Cardiac fibroblast (primary cell): ENCODE measurements around the gene PACRG.

Source experiments
- DNase-seq, 2 donors: peaks; one replicate each; pipeline versions ENCODE4 v3.0.0 to v3.0.0-alpha.2; 2010; ENCODE audit warnings: low read depth in 2 of 2
- H3K4me3 ChIP-seq, 2 donors: replicated peaks in 1 of 2; 1 replicate in 1 of 2; 2 replicates in 1 of 2; pipeline ENCODE4 v1.5.1; 2011; ENCODE audit warnings: low read depth in 2 of 2, low read length in 2 of 2, mild to moderate bottlenecking in 2 of 2, moderate library complexity in 1 of 2
- CTCF ChIP-seq: IDR thresholded peaks from one replicate; pipeline ENCODE4 v1.5.1; 2011; ENCODE audit warnings: low read depth, mild to moderate bottlenecking, low read length, inconsistent platforms

The PACRG gene

GRCh38 chr6:163308629-163309440 lies 581.1 kb downstream of the PACRG start:
- no peak for TF ChIP-seq CTCF
- H3K4me3 ChIP-seq, result no peak overlapping the region
- no peak for DNase-seq

- no peak for TF ChIP-seq CTCF
- peak in 1 of 2 donors; percentile 43 for DNase-seq
- no peak overlapping the region for H3K4me3 ChIP-seq
Observed at GRCh38 chr6:163309491-163310026, 581.8 kb downstream of the PACRG start.

GRCh38 chr6:163310096-163310972 lies 582.6 kb downstream of the PACRG start:
- no peak overlapping the region for H3K4me3 ChIP-seq
- no peak for TF ChIP-seq CTCF
- DNase-seq, result no peak

GRCh38 chr6:163310973-163311383 lies 583.2 kb downstream of the PACRG start:
- no peak for TF ChIP-seq CTCF
- H3K4me3 ChIP-seq, result no peak overlapping the region
- DNase-seq, result no peak

- no peak overlapping the region for H3K4me3 ChIP-seq
- DNase-seq, result peak in 1 of 2 donors; percentile 36
- no peak for TF ChIP-seq CTCF
Observed at GRCh38 chr6:163311830-163312229, 584.1 kb downstream of the PACRG start.

- H3K4me3 ChIP-seq, result no peak overlapping the region
- no peak for TF ChIP-seq CTCF
- no peak for DNase-seq
Observed at GRCh38 chr6:163313566-163313965, 585.8 kb downstream of the PACRG start.
